Loucy (cell line): ENCODE measurements around the gene PDGFRA.

Source experiments
- H2AFZ ChIP-seq: fragments of 200-600 bp; sonication (generic); 2 replicates; pipeline ENCODE4 v1.6.0; 2016; ENCODE audit warnings: antibody characterized with exemption, mild to moderate bottlenecking, low read length, moderate library complexity
- H3F3A ChIP-seq: fragments of 200-600 bp; 2 replicates; pipeline ENCODE4 v1.6.0; 2016; ENCODE audit warnings: antibody characterized with exemption, low read depth, mild to moderate bottlenecking
- H3K27me3 ChIP-seq: fragments of 200-600 bp; sonication (generic); 2 replicates; pipeline ENCODE4 v1.6.1; 2014; ENCODE audit warnings: low read length, mild to moderate bottlenecking; ENCODE audit not compliant: insufficient read depth, poor library complexity, severe bottlenecking
- H3K36me3 ChIP-seq: fragments of 200-600 bp; sonication (generic); 2 replicates; pipeline ENCODE4 v1.6.1; 2016; ENCODE audit warnings: low read length; ENCODE audit not compliant: insufficient read depth
- H3K4me1 ChIP-seq: fragments of 200-600 bp; sonication (generic); 2 replicates; pipeline ENCODE4 v1.5.1; 2014; ENCODE audit warnings: low read length, mild to moderate bottlenecking; ENCODE audit not compliant: insufficient read depth, poor library complexity, severe bottlenecking
- H3K4me2 ChIP-seq: fragments of 200-600 bp; sonication (generic); 2 replicates; pipeline ENCODE4 v1.6.0; 2014; ENCODE audit warnings: antibody characterized with exemption, low read length, low read depth, mild to moderate bottlenecking; ENCODE audit not compliant: poor library complexity, severe bottlenecking
- H3K4me3 ChIP-seq: fragments of 200-600 bp; sonication (generic); 2 replicates; pipeline ENCODE4 v1.5.1; 2014; ENCODE audit warnings: low read length, mild to moderate bottlenecking, mixed read lengths; ENCODE audit not compliant: poor library complexity, severe bottlenecking
- H3K79me2 ChIP-seq: fragments of 200-600 bp; sonication (generic); 2 replicates; pipeline ENCODE4 v1.6.1; 2014; ENCODE audit warnings: low read length; ENCODE audit not compliant: insufficient read depth
- H3K9ac ChIP-seq: fragments of 200-600 bp; sonication (generic); 2 replicates; pipeline ENCODE4 v1.6.0; 2014; ENCODE audit warnings: mild to moderate bottlenecking, low read depth, low read length, moderate library complexity; ENCODE audit not compliant: poor library complexity, severe bottlenecking
- H3K9me2 ChIP-seq: fragments of 200-600 bp; sonication (generic); replicated peaks from 2 replicates; pipeline ENCODE4 v1.6.1; 2016; ENCODE audit warnings: low read depth, low read length, mixed read lengths
- H3K9me3 ChIP-seq: fragments of 200-600 bp; sonication (generic); 2 replicates; pipeline ENCODE4 v1.6.1; 2014; ENCODE audit warnings: mild to moderate bottlenecking, antibody characterized with exemption, low read length, low read depth; ENCODE audit not compliant: insufficient read depth
- H4K20me1 ChIP-seq: fragments of 200-600 bp; sonication (generic); 2 replicates; pipeline ENCODE4 v1.6.0; 2014; ENCODE audit warnings: antibody characterized with exemption, low read length, mild to moderate bottlenecking; ENCODE audit not compliant: insufficient read depth, poor library complexity, severe bottlenecking
- CTCF ChIP-seq: fragments of 200-600 bp; sonication (generic); conservative IDR thresholded peaks from 2 replicates; pipeline ENCODE4 v1.5.1; 2014; ENCODE audit warnings: mild to moderate bottlenecking, antibody characterized with exemption, low read length
- EZH2phosphoT487 ChIP-seq: fragments of 200-600 bp; IDR thresholded peaks from 2 replicates; pipeline ENCODE4 v1.6.1; 2018; ENCODE audit warnings: antibody characterized with exemption, mild to moderate bottlenecking, moderate library complexity, borderline replicate concordance

Gene PDGFRA

DNA sequence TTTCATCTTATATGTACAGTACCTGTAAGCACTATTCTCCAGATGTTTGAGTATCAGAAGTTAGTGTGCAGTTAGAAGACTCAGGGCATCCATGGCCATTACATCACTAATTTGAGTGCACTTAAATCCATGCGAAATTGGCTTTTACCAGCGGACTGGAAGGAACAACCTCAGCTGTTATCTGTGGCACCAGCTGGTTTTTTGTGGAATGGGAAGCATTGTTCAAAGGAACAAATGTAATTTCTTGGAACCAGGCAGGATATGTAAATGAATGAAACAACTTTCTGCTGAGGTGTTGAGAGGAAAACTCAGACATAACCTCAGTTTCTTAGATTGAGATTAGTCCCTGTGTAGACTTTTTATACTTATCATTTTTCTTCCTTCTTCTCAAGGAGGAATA is 60.2 kb downstream of the PDGFRA start:
- no peaks in the 10 kb centered on the region for H3F3A ChIP-seq

DNA sequence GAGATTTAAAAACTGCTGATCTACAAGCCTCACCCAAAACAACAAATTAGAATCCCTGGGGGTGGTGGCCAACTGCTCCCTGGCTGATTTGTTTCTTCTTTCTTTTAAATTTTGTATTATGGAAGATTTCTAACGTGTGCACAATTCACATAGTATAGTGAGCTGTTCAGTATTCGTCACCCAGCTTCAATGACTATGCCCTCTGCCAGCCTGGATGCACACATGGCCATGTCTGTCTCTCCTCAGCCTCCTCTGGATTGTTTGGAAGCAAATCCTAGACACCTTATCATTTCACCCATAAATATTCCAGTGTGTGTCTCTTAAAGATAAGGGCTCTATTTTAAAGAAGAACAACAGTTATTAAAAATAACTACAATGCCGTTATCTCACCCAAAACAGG is 61.9 kb downstream of the PDGFRA start:
- H4K20me1 ChIP-seq, result no peaks in the 10 kb centered on the region
- H3F3A ChIP-seq, result no peaks in the 10 kb centered on the region
- no peak overlapping the region for H2AFZ ChIP-seq
- H3K4me3 ChIP-seq, result no peak overlapping the region
- H3K9me3 ChIP-seq, result no peaks in the 10 kb centered on the region
- no peak for TF ChIP-seq CTCF
- no peak for TF ChIP-seq EZH2phosphoT487
- no peaks in the 10 kb centered on the region for H3K4me1 ChIP-seq
- H3K4me2 ChIP-seq, result no peak overlapping the region
- no peaks in the 10 kb centered on the region for H3K79me2 ChIP-seq
- H3K36me3 ChIP-seq, result no peaks in the 10 kb centered on the region
- H3K9ac ChIP-seq, result no peak overlapping the region
- H3K9me2 ChIP-seq, result no peaks in the 10 kb centered on the region
- H3K27me3 ChIP-seq, result no peaks in the 10 kb centered on the region

More for the DNA sequence above, 60.2 kb downstream of the PDGFRA start:
- H2AFZ ChIP-seq, result no peak overlapping the region
- H3K4me2 ChIP-seq, result no peak overlapping the region
- H3K27me3 ChIP-seq, result no peaks in the 10 kb centered on the region
- no peaks in the 10 kb centered on the region for H3K79me2 ChIP-seq
- H3K4me3 ChIP-seq, result no peak overlapping the region
- H3K9me2 ChIP-seq, result no peaks in the 10 kb centered on the region
- H3K4me1 ChIP-seq, result no peaks in the 10 kb centered on the region
- no peak for TF ChIP-seq EZH2phosphoT487
- no peak for TF ChIP-seq CTCF
- H3K9ac ChIP-seq, result no peak overlapping the region
- H4K20me1 ChIP-seq, result no peaks in the 10 kb centered on the region
- H3K36me3 ChIP-seq, result no peaks in the 10 kb centered on the region
- H3K9me3 ChIP-seq, result no peaks in the 10 kb centered on the region

DNA sequence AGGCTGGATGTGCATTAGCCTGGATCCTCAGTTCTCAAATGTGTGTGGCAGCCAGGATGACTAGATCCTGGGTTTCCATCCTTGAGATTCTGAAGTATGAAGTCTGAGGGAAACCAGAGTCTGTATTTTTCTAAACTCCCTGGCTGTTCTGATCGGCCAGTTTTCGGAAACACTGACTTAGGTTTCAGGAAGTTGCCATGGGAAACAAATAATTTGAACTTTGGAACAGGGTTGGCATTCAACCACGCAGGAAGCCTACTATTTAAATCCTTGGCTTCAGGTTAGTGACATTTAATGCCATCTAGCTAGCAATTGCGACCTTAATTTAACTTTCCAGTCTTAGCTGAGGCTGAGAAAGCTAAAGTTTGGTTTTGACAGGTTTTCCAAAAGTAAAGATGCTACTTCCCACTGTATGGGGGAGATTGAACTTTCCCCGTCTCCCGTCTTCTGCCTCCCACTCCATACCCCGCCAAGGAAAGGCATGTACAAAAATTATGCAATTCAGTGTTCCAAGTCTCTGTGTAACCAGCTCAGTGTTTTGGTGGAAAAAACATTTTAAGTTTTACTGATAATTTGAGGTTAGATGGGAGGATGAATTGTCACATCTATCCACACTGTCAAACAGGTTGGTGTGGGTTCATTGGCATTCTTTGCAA is 67.6 kb downstream of the PDGFRA start:
- Histone ChIP-seq H3K4me1 (no peaks in the 10 kb centered on the region), H3K9me3 (no peaks in the 10 kb centered on the region; the same call in 1 of the 2 replicates), H3K4me3 (no peak overlapping the region), H2AFZ (no peak overlapping the region), H3F3A (no peaks in the 10 kb centered on the region), H3K27me3 (no peaks in the 10 kb centered on the region), H3K36me3 (no peaks in the 10 kb centered on the region), H3K9me2 (no peaks in the 10 kb centered on the region), H3K9ac (no peak overlapping the region), H3K79me2 (no peaks in the 10 kb centered on the region), H4K20me1 (no peaks in the 10 kb centered on the region), H3K4me2 (no peak overlapping the region)
- TF ChIP-seq CTCF (no peak), EZH2phosphoT487 (no peak)
